ENCODE measurements around the gene EBI3.
"Not testable (repeated sequence)": the region's sequence is repeated elsewhere in the genome, so short reads cannot be mapped to it uniquely, and the experiment has no call there.

Gene EBI3

DNA sequence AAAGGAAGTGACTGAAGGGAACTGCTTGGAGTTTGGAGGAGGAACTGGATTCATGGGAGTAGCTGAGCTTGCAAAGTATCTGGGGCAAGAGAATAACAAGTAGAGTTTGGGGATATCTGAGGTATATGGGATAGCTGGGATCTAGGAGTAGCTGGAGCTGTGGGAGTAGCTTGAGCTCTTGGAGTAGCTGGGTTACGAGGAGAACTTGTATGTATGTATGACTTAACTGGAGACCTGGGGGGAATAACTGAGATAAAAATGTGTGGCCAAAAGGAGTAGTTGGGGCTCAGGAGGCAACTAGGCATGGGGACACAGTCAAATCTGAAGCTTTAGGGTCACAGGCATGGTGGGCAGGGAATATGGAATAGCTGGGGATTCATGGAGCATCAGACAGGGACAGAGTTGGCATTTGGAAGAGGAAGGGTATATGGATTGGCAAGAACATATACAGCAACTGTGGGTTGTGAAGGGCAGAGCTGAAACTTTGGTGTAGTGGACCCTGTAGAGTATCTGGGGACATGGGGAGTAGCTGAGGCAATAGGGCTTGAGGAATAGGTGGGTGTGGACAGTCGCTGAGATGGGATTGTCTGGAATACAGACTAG lies 28.3 kb upstream of the EBI3 start:
- DNase-seq = no peak

DNA sequence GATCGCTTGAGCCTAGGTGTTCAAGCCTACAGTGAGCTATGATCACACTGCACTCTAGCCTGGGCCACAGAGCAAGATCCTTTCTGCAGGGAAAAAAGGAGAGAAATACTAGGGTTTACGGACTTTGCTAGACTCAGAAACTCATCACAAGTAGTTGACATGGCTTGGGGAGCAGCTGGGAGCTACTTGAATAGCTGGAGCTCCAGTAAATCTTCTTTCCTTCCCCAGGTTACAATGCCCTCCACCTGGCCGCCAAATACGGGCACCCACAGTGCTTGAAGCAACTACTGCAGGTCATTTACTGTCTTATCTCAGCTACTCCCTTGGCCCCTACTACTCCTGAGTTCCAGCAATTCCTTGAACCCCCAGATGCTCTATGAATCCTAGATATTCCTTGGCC lies 27.5 kb upstream of the EBI3 start:
- DNase-seq = no peak

DNA sequence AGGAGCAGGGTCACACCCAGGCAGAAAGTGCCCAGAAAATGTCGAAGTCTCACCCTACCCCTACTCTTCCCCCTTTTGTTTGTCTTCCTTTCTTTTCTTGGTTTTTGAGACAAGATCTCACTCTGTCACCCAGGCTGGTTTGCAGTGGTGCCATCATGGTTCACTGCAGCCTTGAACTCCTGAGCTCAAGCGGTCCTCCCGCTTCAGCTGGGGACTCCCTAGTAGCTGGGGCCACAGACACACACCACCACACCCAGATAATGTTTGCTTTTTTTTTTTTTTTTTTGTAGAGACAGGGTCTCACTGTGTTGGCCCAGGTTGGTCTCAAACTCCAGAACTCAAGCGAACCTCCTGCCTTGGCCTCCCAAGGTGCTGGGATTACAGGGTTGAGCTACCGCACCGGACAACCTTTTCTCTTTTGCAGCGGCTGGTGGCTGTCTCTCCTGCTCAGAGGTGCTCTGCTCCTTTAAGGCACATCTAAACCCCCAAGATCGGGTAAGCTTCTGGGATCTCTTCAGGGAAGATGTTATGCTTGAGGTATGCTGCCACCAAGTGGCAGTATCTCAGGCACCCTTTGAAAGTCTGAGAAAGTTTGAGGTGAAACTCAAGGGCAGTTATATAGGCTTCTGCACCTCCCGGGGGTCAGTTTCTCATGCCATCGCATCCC lies 22.4 kb upstream of the EBI3 start:
- DNase-seq = no peak

DNA sequence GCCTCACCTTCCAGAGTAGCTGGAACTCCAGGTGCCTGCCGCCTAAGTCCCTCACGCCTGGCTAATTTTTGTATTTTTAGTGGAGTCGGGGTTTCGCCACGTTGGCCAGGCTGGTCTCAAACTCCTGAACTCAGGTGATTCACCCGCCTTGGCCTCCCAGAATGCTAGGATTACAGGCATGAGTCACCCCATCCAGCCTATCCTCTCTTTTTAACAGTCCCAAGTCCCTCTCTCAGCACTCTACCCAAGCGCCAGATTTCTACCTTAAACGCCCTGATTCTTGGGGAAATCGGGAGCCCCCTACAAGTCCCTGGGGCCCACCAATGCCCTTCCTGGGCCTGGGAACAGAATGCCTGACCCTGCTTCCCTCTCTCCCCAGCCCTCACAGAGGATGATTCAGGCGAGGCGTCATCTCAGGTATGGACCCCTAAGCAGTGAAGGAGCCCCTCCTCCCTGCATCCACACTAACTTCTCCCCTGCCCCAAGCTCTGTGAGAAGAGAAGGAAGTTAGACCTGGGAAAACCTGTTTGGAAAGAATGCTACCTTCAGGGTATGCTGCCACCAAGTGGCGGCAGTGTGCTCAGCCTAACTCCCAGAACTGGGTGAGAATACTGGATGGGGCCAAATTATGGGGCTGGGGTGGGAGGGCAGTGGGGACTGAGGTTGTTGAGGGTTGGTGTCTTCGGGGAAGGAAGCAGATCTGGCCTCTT lies 20.8 kb upstream of the EBI3 start:
- DNase-seq = peak in 1 of 2 experiments; percentile 53

DNA sequence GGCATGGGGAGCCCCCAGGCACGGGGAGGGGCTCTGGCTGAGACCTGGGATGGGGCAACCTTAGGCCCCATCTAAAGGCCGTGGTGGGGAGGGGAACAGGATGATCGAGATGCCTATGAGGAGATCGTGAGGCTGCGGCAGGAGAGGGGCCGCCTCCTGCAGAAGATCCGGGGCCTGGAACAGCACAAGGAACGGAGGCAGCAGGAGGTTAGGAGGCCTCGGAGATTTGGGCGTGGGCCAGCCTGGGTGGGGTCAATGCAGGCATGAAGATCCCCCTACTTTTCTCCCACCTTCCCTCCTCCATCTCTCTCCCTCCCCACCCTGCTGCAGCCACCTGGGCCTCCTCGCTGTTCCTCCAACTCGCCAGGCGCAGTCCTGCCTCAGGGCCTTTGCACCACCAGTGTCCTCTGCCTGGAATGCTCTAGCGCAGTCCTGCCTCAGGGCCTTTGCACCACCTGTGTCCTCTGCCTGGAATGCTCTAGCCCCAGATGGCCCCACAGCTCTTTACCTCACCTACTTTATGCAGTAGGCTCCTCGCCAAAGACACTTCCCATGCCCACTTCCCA lies 19.1 kb upstream of the EBI3 start:
- no peak for DNase-seq

DNA sequence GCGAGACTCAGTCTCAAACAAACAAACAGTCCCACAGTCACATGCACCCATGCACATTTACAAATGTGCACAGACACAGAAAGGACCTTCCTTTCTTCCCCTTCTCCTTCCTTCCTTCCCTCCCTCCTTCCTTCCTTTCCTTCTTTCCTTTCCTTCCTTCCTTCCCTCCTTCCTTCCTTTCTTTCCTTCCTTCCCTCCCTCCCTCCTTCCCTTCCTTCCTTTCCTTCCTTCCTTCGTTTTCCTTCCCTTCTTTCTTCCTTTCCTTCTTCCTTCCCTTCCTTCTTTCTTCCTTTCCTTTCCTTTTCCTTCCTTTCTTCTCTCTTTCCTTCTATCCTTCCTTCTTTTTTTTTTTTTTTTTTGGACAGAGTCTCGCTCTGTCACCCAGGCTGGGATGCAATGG lies 16.2 kb upstream of the EBI3 start:
- DNase-seq = no peak

DNA sequence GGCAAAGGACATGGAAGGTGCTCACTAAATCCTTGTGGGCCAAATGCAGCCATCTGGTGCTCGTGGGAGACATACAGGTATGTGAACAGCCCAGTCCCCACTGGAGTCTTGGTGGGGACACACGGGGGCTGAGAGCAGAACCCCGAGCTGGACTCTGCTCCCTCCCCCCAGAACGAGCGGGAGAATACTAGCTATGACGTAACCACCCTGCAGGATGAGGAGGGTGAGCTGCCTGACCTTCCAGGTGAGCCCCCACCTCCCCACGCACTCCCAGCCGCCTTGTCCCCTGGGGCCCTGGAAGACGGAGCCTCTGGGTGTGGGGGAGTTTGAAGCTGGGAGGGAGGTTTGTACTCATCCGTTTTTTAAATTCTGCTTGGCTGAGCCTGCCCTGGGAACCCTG lies 13.5 kb upstream of the EBI3 start:
- DNase-seq = no peak

DNA sequence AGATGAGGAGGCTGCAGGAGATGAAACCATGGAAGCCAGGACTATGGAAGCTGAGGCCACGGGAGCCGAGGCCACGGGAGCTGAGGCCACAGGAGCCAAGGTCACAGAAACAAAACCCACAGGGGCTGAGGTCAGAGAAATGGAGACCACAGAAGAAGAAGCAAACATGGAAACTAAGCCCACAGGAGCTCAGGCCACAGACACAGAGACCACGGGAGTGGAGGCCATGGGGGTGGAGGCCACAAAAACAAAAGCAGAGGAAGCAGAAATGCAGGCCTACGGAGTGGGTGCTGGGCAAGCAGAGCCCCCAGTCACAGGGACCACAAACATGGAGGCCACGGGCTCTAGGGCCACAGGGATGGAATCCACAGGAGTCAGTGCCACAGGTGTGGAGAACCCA lies 12.5 kb upstream of the EBI3 start:
- DNase-seq = no peak

DNA sequence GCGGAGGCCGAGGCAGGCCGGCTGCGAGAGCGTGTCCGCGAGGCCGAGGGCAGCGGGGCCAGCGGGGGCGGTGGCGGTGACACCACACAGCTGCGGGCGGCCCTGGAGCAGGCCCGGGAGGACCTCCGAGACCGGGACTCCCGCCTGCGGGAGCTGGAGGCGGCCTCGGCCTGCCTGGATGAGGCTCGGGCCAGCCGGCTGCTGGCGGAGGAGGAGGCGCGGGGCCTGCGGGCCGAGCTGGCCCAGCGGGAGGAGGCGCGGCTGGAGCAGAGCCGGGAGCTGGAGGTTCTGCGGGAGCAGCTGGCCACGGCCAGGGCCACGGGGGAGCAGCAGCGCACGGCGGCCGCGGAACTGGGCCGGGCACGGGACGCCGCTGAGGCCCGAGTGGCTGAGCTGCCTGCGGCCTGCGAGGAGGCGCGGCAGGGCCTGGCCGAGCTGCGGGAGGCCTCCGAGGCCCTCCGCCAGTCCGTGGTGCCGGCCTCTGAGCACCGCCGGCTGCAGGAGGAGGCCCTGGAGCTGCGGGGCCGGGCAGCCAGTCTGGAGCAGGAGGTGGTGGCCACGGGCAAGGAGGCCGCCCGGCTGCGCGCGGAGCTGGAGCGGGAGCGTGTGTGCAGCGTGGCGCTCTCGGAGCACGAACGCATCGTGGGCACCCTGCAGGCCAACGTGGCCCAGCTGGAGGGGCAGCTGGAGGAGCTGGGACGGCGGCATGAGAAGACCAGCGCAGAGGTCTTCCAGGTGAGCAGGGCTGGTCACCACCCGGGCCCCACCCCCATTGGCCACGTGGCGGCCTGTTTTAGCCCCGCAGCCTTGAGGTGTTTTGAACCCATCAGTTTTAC lies 11.7 kb upstream of the EBI3 start:
- no peak for DNase-seq

DNA sequence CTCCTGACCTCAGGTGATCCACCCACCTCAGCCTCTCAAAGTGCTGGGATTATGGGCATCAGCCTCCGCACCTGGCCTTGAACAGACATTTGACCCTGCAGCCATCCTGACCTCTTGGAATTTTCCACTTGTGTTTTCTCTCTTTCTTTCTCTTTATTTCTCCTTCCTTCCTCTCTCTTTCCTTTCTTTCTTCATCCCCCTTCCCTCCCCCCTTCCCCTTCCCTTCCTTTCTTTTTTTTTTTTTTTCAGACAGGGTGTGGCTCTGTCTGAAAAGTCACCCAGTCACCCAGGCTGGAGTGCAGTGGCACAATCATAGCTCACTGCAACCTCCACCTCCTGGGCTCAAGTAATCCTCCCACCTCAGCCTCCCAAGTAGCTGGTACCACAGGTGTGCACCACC lies 10.8 kb upstream of the EBI3 start:
- not testable (repeated sequence) for DNase-seq

DNA sequence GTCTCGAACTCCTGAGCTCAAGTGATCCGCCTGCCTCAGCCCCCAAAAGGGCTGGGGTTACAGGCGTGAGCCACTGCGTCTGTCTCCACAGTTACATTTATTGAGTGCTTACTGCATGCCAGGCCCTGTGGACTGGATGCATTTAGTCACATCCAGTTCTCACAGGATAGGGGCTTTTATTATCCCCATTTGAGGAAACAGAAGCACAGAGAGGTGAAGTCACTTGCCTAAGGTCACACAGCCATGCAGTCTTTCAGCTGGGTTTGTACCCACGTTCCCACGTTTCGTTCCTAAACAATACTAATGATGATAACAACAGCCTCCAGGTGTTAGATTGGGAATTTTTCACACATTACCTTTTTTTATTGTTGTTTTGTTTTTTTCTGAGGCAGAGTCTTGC lies 9.1 kb upstream of the EBI3 start:
- DNase-seq = no peak

DNA sequence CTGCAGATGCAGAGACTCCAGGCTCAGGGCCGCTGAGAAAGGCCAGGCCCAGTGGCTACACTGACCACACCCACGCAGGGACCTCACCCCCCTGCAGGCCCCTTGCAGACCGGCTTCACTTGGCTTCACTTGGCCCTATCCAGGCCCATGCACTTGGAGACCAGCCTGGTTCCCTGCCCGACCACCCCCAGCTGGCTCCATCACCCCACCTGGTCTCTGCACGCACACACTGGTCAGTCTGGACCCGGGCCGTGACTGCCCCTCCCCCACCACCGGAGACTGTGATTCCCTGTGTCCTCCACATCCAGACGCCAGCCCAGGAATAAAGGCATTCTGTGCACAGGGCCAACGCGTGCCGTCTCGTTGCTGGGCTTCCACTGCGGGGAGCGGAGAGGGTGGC lies 4.9 kb upstream of the EBI3 start:
- DNase-seq = no peak

DNA sequence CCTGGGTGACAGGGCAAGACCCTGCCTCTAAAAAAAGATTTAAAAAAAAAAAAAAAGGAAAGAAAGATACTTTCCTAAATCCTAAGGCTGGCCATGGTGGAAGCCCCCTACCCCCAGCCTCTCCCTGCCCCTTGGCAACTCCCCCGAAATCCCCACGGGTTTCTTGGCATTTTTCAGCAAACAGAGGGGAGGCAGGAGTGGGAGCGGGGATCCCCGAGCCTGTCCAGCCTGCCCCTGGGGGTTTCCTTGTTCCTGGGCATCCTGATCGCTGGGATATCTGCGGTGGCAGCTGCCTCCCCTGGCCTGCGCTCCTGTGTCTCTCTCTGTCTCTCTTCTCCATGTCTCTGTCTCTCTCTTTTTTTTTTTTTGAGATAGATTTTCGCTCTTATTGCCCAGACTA lies 3.4 kb upstream of the EBI3 start:
- DNase-seq = no peak

DNA sequence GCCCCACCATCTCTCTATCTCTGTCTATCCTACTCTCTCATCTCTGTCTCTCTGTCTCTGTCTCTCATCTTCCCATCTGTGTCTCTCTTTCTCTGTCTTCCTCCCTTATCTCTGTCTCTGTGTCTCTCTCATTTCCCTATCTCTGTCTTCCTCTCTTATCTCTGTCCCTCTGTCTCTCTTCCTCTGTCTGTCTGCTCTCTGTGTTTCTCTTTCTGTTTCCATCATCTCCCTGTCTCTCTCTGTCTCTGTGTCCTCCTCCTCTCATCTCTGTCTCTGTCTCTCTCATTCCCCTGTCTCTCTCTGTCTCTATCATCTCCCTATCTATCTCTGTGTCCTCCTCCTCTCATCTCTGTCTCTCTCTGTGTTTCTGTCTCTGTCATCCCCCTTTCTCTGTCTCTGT lies 1.6 kb upstream of the EBI3 start:
- no peak for DNase-seq

DNA sequence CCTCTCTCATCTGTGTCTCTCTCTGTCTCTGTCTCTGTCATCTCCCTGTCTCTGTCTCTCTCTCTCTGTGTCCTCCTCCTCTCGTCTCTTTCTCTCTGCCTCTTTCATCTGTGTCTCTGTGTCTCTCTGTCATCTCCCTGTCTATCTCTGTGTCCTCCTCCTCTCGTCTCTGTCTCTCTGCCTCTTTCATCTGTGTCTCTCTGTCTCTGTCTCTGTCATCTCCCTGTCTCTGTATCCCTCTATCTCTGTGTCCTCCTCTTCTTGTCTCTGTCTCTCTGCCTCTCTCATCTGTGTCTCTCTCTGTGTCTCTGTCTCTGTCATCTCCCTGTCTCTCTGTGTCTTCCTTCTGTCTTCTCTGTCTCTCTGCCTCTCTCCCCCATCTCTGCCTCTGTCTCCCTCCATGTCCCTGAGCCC lies 551 bp upstream of the EBI3 start:
- DNase-seq = no peak

DNA sequence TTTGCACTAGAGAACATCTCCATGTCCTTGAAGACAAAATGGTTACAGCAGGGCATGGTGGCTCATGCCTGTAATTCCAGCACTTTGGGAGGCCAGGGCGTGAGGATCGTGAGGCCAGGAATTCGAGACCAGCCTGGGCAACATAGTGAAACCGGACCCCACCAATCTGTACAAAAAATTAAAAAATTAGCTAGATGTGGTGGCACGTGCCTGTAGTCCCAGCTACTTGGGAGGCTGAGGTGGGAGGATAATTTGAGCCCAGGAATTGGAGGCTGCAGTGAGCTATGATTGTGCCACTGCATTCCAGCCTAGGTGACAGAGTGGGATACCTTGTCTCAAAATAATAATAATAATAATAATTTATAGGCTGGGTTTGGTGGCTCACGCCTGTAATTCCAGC lies 914 bp downstream of the EBI3 start:
- not testable (repeated sequence) for DNase-seq

DNA sequence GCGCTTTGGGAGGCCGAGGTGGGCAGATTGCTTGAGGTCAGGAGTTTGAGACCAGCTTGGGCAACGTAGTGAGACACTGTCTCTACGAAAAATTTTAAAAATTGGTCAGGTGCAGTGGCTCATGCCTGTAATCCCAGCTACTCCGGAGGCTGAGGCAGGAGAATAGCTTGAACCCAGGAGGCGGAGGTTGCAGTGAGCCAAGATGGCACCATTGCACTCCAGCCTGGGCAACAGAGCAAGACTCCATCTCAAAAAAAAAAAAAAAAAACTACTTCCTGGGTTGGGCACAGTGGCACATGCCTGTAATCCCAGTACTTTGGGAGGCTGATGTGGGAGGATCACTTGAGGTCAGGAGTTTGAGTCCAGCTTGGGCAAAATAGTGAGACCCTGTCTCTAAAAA lies 2.2 kb downstream of the EBI3 start:
- not testable (repeated sequence) for DNase-seq

DNA sequence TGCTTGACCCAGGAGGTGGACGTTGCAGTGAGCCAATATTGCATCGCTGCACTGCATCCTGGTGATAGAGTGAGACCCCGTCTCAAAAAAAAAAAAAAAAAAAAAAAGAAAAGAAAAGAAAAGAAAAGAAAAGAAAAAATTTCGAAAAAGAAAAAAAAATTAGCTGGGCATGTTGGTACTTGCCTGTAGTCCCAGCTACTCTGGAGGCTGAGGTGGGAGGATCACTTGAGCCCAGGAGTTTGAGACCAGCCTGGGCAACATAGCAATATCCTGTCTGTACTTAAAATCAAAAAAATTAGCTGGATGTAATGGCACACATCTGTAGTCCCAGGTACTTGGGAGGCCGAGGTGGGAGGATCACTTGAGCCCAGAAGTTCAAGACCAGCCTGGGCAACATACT lies 2.8 kb downstream of the EBI3 start:
- not testable (repeated sequence) for DNase-seq

DNA sequence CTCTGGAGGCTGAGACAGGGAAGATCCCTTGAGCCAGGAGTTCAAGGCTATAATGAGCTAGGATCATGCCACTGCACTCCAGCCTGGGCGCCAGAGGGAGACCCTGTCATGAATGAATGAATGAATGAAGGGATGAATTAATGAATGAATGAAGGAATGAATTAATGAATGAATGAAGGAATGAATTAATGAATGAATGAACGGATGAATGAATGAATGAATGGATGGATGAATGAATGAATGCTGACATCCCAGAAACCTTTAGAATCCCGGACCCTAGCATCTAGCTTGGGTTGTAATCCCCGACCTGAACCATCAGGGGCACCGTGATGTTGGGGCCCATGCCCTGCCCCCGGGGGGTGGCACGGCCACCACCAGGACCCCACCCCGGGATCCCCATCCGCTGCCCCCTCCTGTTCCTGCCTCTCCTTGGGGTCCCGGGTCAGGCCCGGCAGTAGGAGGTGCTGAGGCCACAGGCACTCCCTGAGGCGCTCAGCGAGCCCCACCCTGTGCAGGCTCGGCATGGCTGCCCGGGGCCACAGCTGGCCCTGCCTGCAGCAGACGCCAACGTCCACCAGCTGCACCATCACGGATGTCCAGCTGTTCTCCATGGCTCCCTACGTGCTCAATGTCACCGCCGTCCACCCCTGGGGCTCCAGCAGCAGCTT lies 3.4 kb downstream of the EBI3 start:
- peak in 1 of 2 experiments; percentile 22 for DNase-seq

DNA sequence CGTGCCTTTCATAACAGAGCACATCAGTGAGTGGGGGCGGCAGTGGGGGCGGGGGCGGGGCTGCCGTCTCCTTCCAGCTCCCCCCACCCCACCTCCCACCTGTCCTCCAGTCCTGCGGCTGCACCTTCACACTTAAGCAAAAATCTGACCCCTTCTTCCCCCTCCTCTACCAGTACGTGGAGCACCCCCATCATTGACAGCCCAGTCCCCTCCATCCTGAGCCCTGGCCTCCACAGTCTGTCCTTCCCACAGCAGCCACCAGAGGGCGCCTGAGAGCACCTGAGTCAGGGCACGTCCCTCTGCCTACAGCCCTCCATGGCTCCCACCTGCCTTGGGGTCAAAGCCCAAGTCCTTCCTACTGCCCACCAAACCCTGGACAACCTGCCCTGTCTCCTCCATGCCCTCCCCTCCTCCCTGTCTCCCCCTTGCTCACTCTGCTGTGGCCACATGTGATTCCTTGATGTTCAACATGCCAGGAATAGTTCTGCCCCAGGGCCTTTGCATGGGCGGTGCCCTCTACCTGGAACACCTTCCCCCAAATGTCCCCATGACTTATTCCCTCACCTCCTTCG lies 4.0 kb downstream of the EBI3 start:
- peak in 1 of 2 experiments; percentile 38 for DNase-seq

DNA sequence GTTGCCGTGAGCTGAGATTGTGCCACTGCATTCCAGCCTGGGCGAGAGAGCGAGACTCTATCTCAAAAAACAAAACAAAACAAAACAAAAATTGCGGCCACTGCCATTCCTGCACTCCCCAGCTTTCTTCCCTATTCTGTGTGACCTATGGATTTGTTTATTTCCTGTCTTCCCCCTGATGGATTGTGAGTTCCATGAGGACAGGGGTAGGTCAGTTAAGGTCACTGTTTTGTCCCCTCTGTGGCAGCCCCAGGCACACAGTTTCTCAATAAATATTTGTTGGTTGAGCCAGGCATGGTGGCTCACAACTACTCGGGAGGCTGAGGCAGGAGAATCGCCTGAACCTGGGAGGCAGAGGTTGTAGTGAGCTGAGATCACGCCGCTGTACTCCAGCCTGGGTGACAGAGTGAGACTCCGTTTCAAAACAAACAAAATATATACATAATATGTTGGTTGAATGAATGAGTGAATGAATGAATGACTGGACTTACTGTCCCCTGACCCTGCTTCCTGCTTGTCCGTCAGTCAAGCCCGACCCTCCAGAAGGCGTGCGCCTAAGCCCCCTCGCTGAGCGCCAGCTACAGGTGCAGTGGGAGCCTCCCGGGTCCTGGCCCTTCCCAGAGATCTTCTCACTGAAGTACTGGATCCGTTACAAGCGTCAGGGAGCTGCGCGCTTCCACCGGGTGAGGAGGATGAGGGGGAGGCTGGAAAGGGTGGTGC lies 5.0 kb downstream of the EBI3 start:
- peak in 1 of 2 experiments; percentile 31 for DNase-seq

DNA sequence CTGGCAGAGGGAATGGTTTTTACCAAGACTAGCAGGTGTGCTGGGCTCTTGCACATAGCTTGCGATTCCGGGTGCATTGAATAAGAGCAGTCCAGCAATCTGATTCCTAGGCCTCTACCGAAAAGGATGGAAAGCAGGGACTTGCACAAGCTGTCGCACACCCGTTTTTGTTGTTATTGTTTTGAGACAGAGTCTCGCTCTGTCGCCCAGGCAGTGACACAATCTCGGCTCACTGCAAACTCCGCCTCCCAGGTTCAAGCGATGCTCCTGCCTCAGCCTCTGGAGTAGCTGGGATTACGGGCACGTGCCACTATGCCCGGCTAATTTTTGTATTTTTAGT lies 5.5 kb downstream of the EBI3 start:
- DNase-seq = peak in 1 of 2 experiments; percentile 23
